Endothelial cell of umbilical vein (primary cell): ENCODE measurements around the gene TAX1BP3. TPM values are rescaled to one million over a fixed set of nuclear protein-coding genes. Genes with fewer than 3 reads are reported as not detected.

Experiments
- BruUV-seq: library from RNA; stranded (reverse); fragments of 400-500 nt; replicated peaks from 2 replicates; lab custom pipeline; 2021; lab: Mats Ljungman, UMichigan
- CTCF ChIA-PET: fragments of 300-600, 350-600 bp; sonication (Branson Sonifier 250); formaldehyde crosslinking; loops from one replicate; lab custom pipeline; 2021; ENCODE audit warnings: antibody characterized with exemption, inconsistent platforms; lab: Charles Lee
- POLR2A ChIA-PET: fragments of 300-600, 350-600 bp; sonication (Branson Sonifier 250); formaldehyde crosslinking; loops from one replicate; lab custom pipeline; 2021; ENCODE audit warnings: antibody characterized with exemption, inconsistent platforms; lab: Charles Lee
- DNase-seq: peaks from one replicate; pipeline ENCODE4 v3.0.0-alpha.2; 2011; ENCODE audit warnings: low read depth, low spot score
- FAIRE-seq: peaks from 2 replicates; lab custom pipeline; 2011; peaks lifted over from hg19 to GRCh38; lab: Jason Lieb, UNC
- H2AFZ ChIP-seq: 2 replicates; pipeline ENCODE4 v1.6.0; 2012; ENCODE audit warnings: low read depth, low read length, control low read depth, inconsistent platforms
- H3K27ac ChIP-seq: 2 replicates; pipeline ENCODE4 v1.5.1; 2011; ENCODE audit warnings: low read depth, mild to moderate bottlenecking, control low read depth, low read length, moderate library complexity; ENCODE audit not compliant: insufficient read depth
- H3K27me3 ChIP-seq, 2 experiments: 2 replicates each; pipeline versions ENCODE4 v1.6.0 to v1.6.1; 2011; ENCODE audit warnings: low read length in 2 of 2, mixed read lengths in 1 of 2; ENCODE audit not compliant: control insufficient read depth in 2 of 2, insufficient read depth in 2 of 2
- H3K36me3 ChIP-seq, 2 experiments: 2 replicates in 1 of 2; 3 replicates in 1 of 2; pipeline ENCODE4 v1.5.1; 2011; ENCODE audit warnings: low read length in 2 of 2, mild to moderate bottlenecking in 1 of 2, moderate library complexity in 1 of 2; ENCODE audit not compliant: control insufficient read depth in 2 of 2, insufficient read depth in 2 of 2; ENCODE audit errors: extremely low read depth in 1 of 2
- H3K4me1 ChIP-seq: 3 replicates; pipeline ENCODE4 v1.5.1; 2011; ENCODE audit warnings: mild to moderate bottlenecking, low read length; ENCODE audit not compliant: control insufficient read depth, insufficient read depth; ENCODE audit errors: extremely low read depth
- H3K4me2 ChIP-seq: 2 replicates; pipeline ENCODE4 v1.6.1; 2011; ENCODE audit warnings: low read length, control low read depth, mixed read lengths; ENCODE audit not compliant: insufficient read depth
- H3K4me3 ChIP-seq, 3 experiments: fragments of 200-600 bp in 1 of 3; sonication (generic), shearing (Covaris generic) in 1 of 3; replicated peaks in 1 of 3; 2 replicates each; pipeline ENCODE4 v1.5.1; 2011 to 2016; ENCODE audit warnings: control low read depth in 3 of 3, low read length in 3 of 3, mild to moderate bottlenecking in 2 of 3, inconsistent platforms in 1 of 3, low read depth in 1 of 3, moderate library complexity in 1 of 3; ENCODE audit not compliant: insufficient read depth in 1 of 3
- H3K79me2 ChIP-seq: 2 replicates; pipeline ENCODE4 v1.6.0; 2012; ENCODE audit warnings: low read length, inconsistent platforms; ENCODE audit not compliant: control insufficient read depth, insufficient read depth
- H3K9ac ChIP-seq: replicated peaks from 2 replicates; pipeline ENCODE3; 2011; ENCODE audit warnings: low read length, control low read depth; ENCODE audit not compliant: insufficient read depth; ENCODE audit errors: extremely low read depth
- H3K9me1 ChIP-seq: replicated peaks from 3 replicates; pipeline ENCODE4 v1.6.0; 2011; ENCODE audit warnings: mild to moderate bottlenecking, low read length; ENCODE audit not compliant: control insufficient read depth, insufficient read depth; ENCODE audit errors: extremely low read depth
- H3K9me3 ChIP-seq: replicated peaks from 2 replicates; pipeline ENCODE4 v1.5.1; 2012; ENCODE audit warnings: low read length, inconsistent platforms; ENCODE audit not compliant: control insufficient read depth, insufficient read depth
- H4K20me1 ChIP-seq: replicated peaks from 2 replicates; pipeline ENCODE3; 2011; ENCODE audit warnings: mild to moderate bottlenecking, low read length; ENCODE audit not compliant: control insufficient read depth, insufficient read depth; ENCODE audit errors: extremely low read depth
- CTCF ChIP-seq, 2 donors: IDR thresholded peaks; 1 replicate in 1 of 2; 2 replicates in 1 of 2; pipeline ENCODE4 v1.5.1; 2011; ENCODE audit warnings: low read length in 2 of 2, mild to moderate bottlenecking in 2 of 2, moderate library complexity in 2 of 2, control low read depth in 1 of 2, inconsistent platforms in 1 of 2, low read depth in 1 of 2; ENCODE audit not compliant: insufficient read depth in 1 of 2; ENCODE audit errors: extremely low read depth in 1 of 2
- EZH2 ChIP-seq: IDR thresholded peaks from 2 replicates; pipeline ENCODE4 v1.6.1; 2012; ENCODE audit warnings: borderline replicate concordance, low read depth, mild to moderate bottlenecking, moderate library complexity, low read length, inconsistent platforms; ENCODE audit not compliant: severe bottlenecking
- FOS ChIP-seq: IDR thresholded peaks from 2 replicates; pipeline ENCODE4 v1.6.1; 2011; ENCODE audit warnings: mild to moderate bottlenecking, low read length, moderate library complexity, borderline replicate concordance; ENCODE audit not compliant: insufficient read depth
- GATA2 ChIP-seq: IDR thresholded peaks from 2 replicates; pipeline ENCODE4 v1.7.0; 2011; ENCODE audit warnings: low read depth, mild to moderate bottlenecking, moderate library complexity, mixed read lengths, low read length; ENCODE audit not compliant: insufficient read length, insufficient read depth
- JUN ChIP-seq: IDR thresholded peaks from 2 replicates; pipeline ENCODE4 v1.6.1; 2011; ENCODE audit warnings: borderline replicate concordance, low read depth; ENCODE audit not compliant: insufficient read length, insufficient read depth
- MAX ChIP-seq: IDR thresholded peaks from 2 replicates; pipeline ENCODE4 v1.6.1; 2011; ENCODE audit not compliant: insufficient read depth, insufficient read length
- MYC ChIP-seq: IDR thresholded peaks from one replicate; pipeline ENCODE4 v1.6.1; 2011; ENCODE audit warnings: mild to moderate bottlenecking, low read depth, low read length
- POLR2A ChIP-seq: IDR thresholded peaks from 2 replicates; pipeline ENCODE4 v1.6.1; 2012; ENCODE audit warnings: low read depth, mild to moderate bottlenecking, control low read depth, low read length
- POLR2AphosphoS5 ChIP-seq: IDR thresholded peaks from 2 replicates; pipeline ENCODE4 v1.6.1; 2012; ENCODE audit warnings: low read depth, mild to moderate bottlenecking, control low read depth, low read length, moderate library complexity; ENCODE audit not compliant: insufficient read depth
- dilution Hi-C: fragments of 300-500 bp; cut with MboI; formaldehyde crosslinking; loops from one replicate; pipeline ENCODE4 v1.15.0; 2019; ENCODE audit warnings: low sequenced_read_pairs; ENCODE audit not compliant: extremely low pct_ligation_motif_present
- intact Hi-C: fragments of 100-400 bp; cut with micrococcal nuclease; formaldehyde crosslinking; loops from one replicate; pipeline ENCODE4 v1.10.0; 2022
- polyA plus RNA-seq, 4 experiments: library from polyadenylated mRNA; depleted of rRNA in 3 of 4; stranded (reverse) in 3 of 4; unstranded in 1 of 4; fragments of >200 nt; gene quantifications; 2 replicates each; pipeline versions ENCODE4 v1.2.1 to v1.2.3, GENCODE V29; 2011 to 2012; ENCODE audit warnings: missing spikeins in 1 of 4
- total RNA-seq: library from RNA; stranded (reverse); gene quantifications from 2 replicates; pipeline ENCODE4 v1.2.3, GENCODE V29; 2021

The TAX1BP3 gene
- total and polyA plus RNA-seq, 2 donors (not counting 3 experiments of a cell fraction or from before 2014, with no cell fraction given) = 254 to 315 TPM

GRCh38 chr17:3685174-3685573 lies 16.8 kb upstream of the TAX1BP3 start:
- POLR2A ChIA-PET = no interaction called here
- Histone ChIP-seq H3K9me3 (no peaks in the 10 kb centered on the region), H3K27me3 (peaks cover 0 to 7% of the 10 kb centered on the region in 2 experiments), H3K9ac (no peak overlapping the region), H3K4me1 (no peaks in the 10 kb centered on the region), H4K20me1 (no peaks in the 10 kb centered on the region), H3K79me2 (no peaks in the 10 kb centered on the region), H3K4me3 (no peak overlapping the region), H3K36me3 (no peaks in the 10 kb centered on the region), H3K9me1 (no peaks in the 10 kb centered on the region), H3K27ac (no peak overlapping the region), H3K4me2 (no peak overlapping the region), H2AFZ (no peak overlapping the region)
- FAIRE-seq = no peak
- CTCF ChIA-PET = no interaction called here
- no peak for TF ChIP-seq JUN
- TF ChIP-seq POLR2A = no peak
- no peak for TF ChIP-seq CTCF (IDR thresholded peaks at IDR 0.05; ENCODE audit: extremely low read depth in 1 of 2, insufficient read depth in 1 of 2, low read depth in 1 of 2, low read length in 2 of 2)
- TF ChIP-seq EZH2 = no peak
- no peak for TF ChIP-seq POLR2AphosphoS5
- no peak for TF ChIP-seq MAX
- TF ChIP-seq FOS = no peak
- TF ChIP-seq MYC = no peak
- no peak for TF ChIP-seq GATA2
- dilution Hi-C loops (no loop called here), intact Hi-C loops (no loop called here)
- no TSS peak for BruUV-seq
- no peak for DNase-seq
